Measurements from ENCODE around the gene NOA1.
"Not testable (repeated sequence)": the region's sequence is repeated elsewhere in the genome, so short reads cannot be mapped to it uniquely, and the experiment has no call there.

- TF ChIP-seq CTCF (IDR thresholded peaks at IDR 0.05; ENCODE audit: poor library complexity, severe bottlenecking); EZH2 (IDR thresholded peaks at IDR 0.05; ENCODE audit: borderline replicate concordance, insufficient read depth, low read length, poor library complexity, severe bottlenecking); TAF1 (IDR thresholded peaks at IDR 0.05; ENCODE audit: low read depth): not testable (repeated sequence)
These were observed 62.4 kb downstream of the NOA1 start for GRCh38 chr4:56914977-56915376.
